HL-60 (cell line): ENCODE measurements around the gene GALNT13.

Experiments
- CTCF ChIP-seq: IDR thresholded peaks from one replicate; pipeline ENCODE4 v1.5.1; 2011; ENCODE audit warnings: low read length, control low read depth, inconsistent platforms; ENCODE audit not compliant: insufficient read depth
- GABPA ChIP-seq: IDR thresholded peaks from 2 replicates; pipeline ENCODE4 v1.6.1; 2012; ENCODE audit warnings: low read depth
- POLR2AphosphoS5 ChIP-seq: IDR thresholded peaks from 2 replicates; pipeline ENCODE4 v1.6.1; 2012; ENCODE audit warnings: low read depth
- REST ChIP-seq: IDR thresholded peaks from 2 replicates; pipeline ENCODE4 v1.6.1; 2012; ENCODE audit warnings: low read depth; ENCODE audit not compliant: insufficient replicate concordance
- SPI1 ChIP-seq: IDR thresholded peaks from 2 replicates; pipeline ENCODE4 v1.6.1; 2012; ENCODE audit warnings: low read depth, mild to moderate bottlenecking, borderline replicate concordance

GRCh38 chr2:154264024-154264423, 392.3 kb downstream of the GALNT13 start:
- TF ChIP-seq POLR2AphosphoS5 (no peak), CTCF (no peak), REST (no peak), GABPA (no peak), SPI1 (no peak)
